ENCODE results near the gene CADM1. TPM values are rescaled to one million over a fixed set of nuclear protein-coding genes. Genes with fewer than 3 reads are reported as not detected.

The CADM1 gene
- total RNA-seq, 1 experiment from 2014 or later: 15.5 TPM

- no peak for DNase-seq
- no peak overlapping the region for H3K4me3 ChIP-seq (ENCODE audit: insufficient read depth, low read depth, low read length)
- H3K27me3 ChIP-seq (ENCODE audit: control insufficient read depth, insufficient read depth, low read length): no peaks in the 10 kb centered on the region
- H3K36me3 ChIP-seq (replicated peaks; ENCODE audit: control insufficient read depth, insufficient read depth, low read length): no peaks in the 10 kb centered on the region
These were observed 138.3 kb downstream of the CADM1 start for GRCh38 chr11:115365907-115366306.

GRCh38 chr11:115364896-115365295 lies 139.3 kb downstream of the CADM1 start:
- Histone ChIP-seq H3K4me3 (ENCODE audit: insufficient read depth, low read depth, low read length) (no peak overlapping the region), H3K27me3 (ENCODE audit: control insufficient read depth, insufficient read depth, low read length) (no peaks in the 10 kb centered on the region), H3K36me3 (replicated peaks; ENCODE audit: control insufficient read depth, insufficient read depth, low read length) (no peaks in the 10 kb centered on the region)
- no peak for DNase-seq

DNA sequence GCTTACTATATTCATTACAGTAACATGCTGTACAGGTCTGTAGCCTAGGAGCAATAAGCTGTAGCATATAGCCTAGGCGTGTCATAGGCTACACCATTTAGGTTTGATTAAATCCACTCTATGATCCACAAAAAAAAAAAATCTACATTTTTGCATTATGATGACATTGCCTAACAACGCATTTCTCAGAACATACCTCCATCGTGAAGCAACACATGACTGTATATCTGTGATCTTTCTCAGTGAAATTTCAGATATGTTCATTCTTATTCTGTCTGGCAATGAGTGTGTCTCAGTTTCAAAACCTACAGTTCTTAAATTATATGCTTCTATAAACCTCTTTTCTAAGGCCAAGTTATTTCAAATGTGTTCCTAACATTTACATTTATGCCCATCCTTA lies 140.3 kb downstream of the CADM1 start:
- no peak for DNase-seq
- Histone ChIP-seq H3K36me3 (replicated peaks; ENCODE audit: control insufficient read depth, insufficient read depth, low read length) (no peaks in the 10 kb centered on the region), H3K27me3 (ENCODE audit: control insufficient read depth, insufficient read depth, low read length) (no peaks in the 10 kb centered on the region), H3K4me3 (ENCODE audit: insufficient read depth, low read depth, low read length) (no peak overlapping the region)

GRCh38 chr11:115363426-115363825 lies 140.8 kb downstream of the CADM1 start:
- DNase-seq: no peak
- Histone ChIP-seq H3K36me3 (replicated peaks; ENCODE audit: control insufficient read depth, insufficient read depth, low read length) (no peaks in the 10 kb centered on the region), H3K27me3 (ENCODE audit: control insufficient read depth, insufficient read depth, low read length) (no peaks in the 10 kb centered on the region), H3K4me3 (ENCODE audit: insufficient read depth, low read depth, low read length) (no peak overlapping the region)

DNA sequence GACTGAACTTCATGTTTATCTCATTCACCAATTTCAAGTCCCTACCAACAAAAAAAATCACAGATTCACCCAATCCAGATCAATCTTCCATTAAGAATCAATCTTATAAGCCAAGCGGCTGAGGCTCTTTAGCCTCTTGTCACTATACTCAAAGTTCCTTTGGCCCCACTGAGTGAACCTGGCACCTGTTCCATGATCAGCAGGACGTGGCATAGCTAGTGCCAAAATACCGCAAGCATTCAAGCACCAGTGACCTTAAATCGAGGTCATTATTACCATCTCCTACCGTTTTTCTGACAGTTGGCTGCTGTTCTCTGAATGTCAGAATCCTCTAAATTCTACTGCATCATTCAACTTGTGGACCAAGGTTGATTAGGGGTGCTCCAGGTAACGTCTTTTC lies 141.2 kb downstream of the CADM1 start:
- Histone ChIP-seq H3K4me3 (ENCODE audit: insufficient read depth, low read depth, low read length) (no peak overlapping the region), H3K27me3 (ENCODE audit: control insufficient read depth, insufficient read depth, low read length) (no peaks in the 10 kb centered on the region), H3K36me3 (replicated peaks; ENCODE audit: control insufficient read depth, insufficient read depth, low read length) (no peaks in the 10 kb centered on the region)
- no peak for DNase-seq

GRCh38 chr11:115361025-115361424 lies 143.2 kb downstream of the CADM1 start:
- no peak for DNase-seq
- H3K36me3 ChIP-seq (replicated peaks; ENCODE audit: control insufficient read depth, insufficient read depth, low read length): no peaks in the 10 kb centered on the region
- H3K27me3 ChIP-seq (ENCODE audit: control insufficient read depth, insufficient read depth, low read length): no peaks in the 10 kb centered on the region
- no peak overlapping the region for H3K4me3 ChIP-seq (ENCODE audit: insufficient read depth, low read depth, low read length)

DNA sequence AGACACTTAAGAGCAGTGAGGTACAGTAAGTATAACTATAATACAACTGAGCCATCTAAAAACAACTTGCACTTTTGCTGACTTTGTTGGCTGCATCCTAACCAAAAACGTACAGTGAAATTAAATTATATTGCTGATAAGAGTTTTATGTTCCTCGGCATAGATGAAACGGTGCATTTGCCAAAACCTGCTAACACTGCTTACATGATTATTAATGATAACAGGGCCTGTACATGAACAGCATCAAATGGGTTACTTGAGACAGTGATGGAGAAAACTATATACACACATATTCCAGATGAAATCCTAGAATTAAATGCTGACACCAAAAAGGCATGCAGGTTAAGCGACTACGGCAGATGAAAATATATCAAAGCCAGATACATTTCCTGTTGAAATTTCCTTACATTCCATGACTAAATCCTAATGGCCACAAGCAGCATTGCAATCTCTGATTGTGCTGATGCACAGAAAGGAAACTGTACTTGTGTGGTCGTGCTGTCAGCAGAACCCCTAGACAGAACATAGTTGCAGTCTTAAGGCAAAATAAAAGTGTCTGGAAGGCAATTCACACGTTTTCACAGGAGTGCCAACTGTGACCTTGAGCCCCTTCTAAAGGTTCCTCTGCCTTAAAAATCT lies 143.9 kb downstream of the CADM1 start:
- DNase-seq: no peak
- H3K4me3 ChIP-seq (ENCODE audit: insufficient read depth, low read depth, low read length): no peak overlapping the region
- H3K36me3 ChIP-seq (replicated peaks; ENCODE audit: control insufficient read depth, insufficient read depth, low read length): no peaks in the 10 kb centered on the region
- no peaks in the 10 kb centered on the region for H3K27me3 ChIP-seq (ENCODE audit: control insufficient read depth, insufficient read depth, low read length)

DNA sequence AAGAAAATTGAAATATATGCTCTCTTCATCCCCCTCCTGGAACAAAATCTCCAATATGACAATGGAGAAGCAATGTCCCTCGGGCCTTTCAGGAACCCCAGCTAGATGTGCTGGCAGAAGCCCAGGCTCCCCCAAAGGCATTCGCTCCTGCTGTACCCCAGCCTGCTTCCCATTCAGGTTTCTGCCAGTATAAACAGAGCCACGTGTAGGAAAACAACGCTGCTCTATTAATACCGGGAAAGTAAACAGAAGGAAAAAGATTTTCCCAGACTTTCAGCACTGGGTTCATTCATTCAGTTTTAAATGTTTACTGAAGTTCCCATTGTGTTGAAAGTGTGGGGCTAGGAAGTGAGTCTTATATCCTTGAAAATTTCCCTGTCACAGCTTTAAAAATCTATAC lies 147.1 kb downstream of the CADM1 start:
- H3K4me3 ChIP-seq (ENCODE audit: insufficient read depth, low read depth, low read length): no peak overlapping the region
- no peaks in the 10 kb centered on the region for H3K27me3 ChIP-seq (ENCODE audit: control insufficient read depth, insufficient read depth, low read length)
- H3K36me3 ChIP-seq (replicated peaks; ENCODE audit: control insufficient read depth, insufficient read depth, low read length): no peaks in the 10 kb centered on the region
- no peak for DNase-seq

GRCh38 chr11:115352805-115353485 lies 151.3 kb downstream of the CADM1 start:
- Histone ChIP-seq H3K36me3 (replicated peaks; ENCODE audit: control insufficient read depth, insufficient read depth, low read length) (no peaks in the 10 kb centered on the region), H3K27me3 (ENCODE audit: control insufficient read depth, insufficient read depth, low read length) (no peaks in the 10 kb centered on the region), H3K4me3 (ENCODE audit: insufficient read depth, low read depth, low read length) (no peak overlapping the region)
- no peak for DNase-seq

- Histone ChIP-seq H3K4me3 (ENCODE audit: insufficient read depth, low read depth, low read length) (no peak overlapping the region), H3K36me3 (replicated peaks; ENCODE audit: control insufficient read depth, insufficient read depth, low read length) (no peaks in the 10 kb centered on the region), H3K27me3 (ENCODE audit: control insufficient read depth, insufficient read depth, low read length) (no peaks in the 10 kb centered on the region)
- no peak for DNase-seq
These were observed 154.7 kb downstream of the CADM1 start for GRCh38 chr11:115349335-115350017.

DNA sequence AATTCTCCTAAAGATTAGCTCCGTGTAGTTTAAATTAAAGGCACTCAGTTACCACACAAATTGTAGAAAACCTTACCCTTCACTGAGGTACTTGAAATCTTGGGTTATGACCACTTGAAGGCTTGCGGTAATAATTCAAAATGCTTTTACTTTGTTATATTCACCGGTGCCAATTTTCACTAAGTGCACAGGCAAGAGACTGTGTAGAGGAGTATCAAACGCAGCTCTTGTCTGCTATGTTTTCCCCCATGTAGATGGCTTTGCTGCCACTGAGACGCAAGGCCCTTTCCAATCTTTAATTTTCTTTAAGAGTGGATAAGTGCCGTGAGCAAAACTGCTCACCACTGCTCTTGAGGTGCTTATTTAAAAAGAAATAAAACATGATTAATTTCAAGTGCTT lies 155.8 kb downstream of the CADM1 start:
- Histone ChIP-seq H3K36me3 (replicated peaks; ENCODE audit: control insufficient read depth, insufficient read depth, low read length) (no peaks in the 10 kb centered on the region), H3K4me3 (ENCODE audit: insufficient read depth, low read depth, low read length) (no peak overlapping the region), H3K27me3 (ENCODE audit: control insufficient read depth, insufficient read depth, low read length) (no peaks in the 10 kb centered on the region)
- DNase-seq: no peak

DNA sequence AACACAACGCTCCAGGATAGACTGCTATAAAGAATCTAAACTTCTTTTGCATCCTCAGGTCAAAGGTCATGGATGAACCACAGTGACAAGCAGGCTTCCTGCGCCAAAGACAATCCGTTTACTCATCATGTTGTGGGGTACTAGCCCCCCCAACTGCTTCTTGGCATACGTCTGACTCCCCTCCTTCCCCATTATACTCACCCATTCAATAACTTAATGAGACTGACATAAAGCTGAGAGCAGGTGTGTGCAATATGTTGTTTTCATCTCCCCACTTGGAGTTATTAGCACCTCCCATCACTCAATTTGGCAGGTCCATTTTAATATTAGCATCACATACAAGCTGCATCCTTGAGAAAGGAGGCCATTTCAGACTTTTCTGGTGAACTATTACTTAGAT lies 157.1 kb downstream of the CADM1 start:
- Histone ChIP-seq H3K36me3 (replicated peaks; ENCODE audit: control insufficient read depth, insufficient read depth, low read length) (no peaks in the 10 kb centered on the region), H3K27me3 (ENCODE audit: control insufficient read depth, insufficient read depth, low read length) (no peaks in the 10 kb centered on the region), H3K4me3 (ENCODE audit: insufficient read depth, low read depth, low read length) (no peak overlapping the region)
- DNase-seq: no peak

GRCh38 chr11:115345840-115346239 lies 158.4 kb downstream of the CADM1 start:
- Histone ChIP-seq H3K27me3 (ENCODE audit: control insufficient read depth, insufficient read depth, low read length) (no peaks in the 10 kb centered on the region), H3K36me3 (replicated peaks; ENCODE audit: control insufficient read depth, insufficient read depth, low read length) (no peaks in the 10 kb centered on the region), H3K4me3 (ENCODE audit: insufficient read depth, low read depth, low read length) (no peak overlapping the region)
- DNase-seq: no peak

DNA sequence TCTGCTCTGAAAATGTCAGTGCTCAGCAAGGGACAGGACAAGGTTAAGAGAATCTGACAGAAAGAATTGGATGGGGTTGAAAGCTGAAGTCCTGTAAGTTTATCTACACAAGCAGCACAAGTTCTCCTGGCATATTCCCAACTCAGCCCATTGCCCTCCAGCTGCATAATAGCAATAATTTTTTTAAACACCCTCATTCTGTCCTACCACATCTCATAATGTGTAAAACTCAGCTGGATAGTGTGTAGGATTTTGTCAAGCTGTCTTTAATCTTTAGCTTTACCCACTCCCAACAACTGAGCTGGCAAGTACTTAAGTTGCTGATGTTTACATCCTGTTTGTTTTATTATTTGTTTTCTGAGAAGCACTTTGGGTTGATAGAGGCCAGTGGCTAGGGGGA lies 158.9 kb downstream of the CADM1 start:
- Histone ChIP-seq H3K4me3 (ENCODE audit: insufficient read depth, low read depth, low read length) (no peak overlapping the region), H3K36me3 (replicated peaks; ENCODE audit: control insufficient read depth, insufficient read depth, low read length) (no peaks in the 10 kb centered on the region), H3K27me3 (ENCODE audit: control insufficient read depth, insufficient read depth, low read length) (no peaks in the 10 kb centered on the region)
- DNase-seq: no peak

- H3K27me3 ChIP-seq (ENCODE audit: control insufficient read depth, insufficient read depth, low read length): no peaks in the 10 kb centered on the region
- no peak overlapping the region for H3K4me3 ChIP-seq (ENCODE audit: insufficient read depth, low read depth, low read length)
- DNase-seq: no peak
- H3K36me3 ChIP-seq (replicated peaks; ENCODE audit: control insufficient read depth, insufficient read depth, low read length): no peaks in the 10 kb centered on the region
These were observed 159.4 kb downstream of the CADM1 start for GRCh38 chr11:115344846-115345245.

Data from H7 (cell line).